NCI-H1105 (cell line): ENCODE measurements around the gene CEP170B.

ENCODE experiments used
- DNase-seq: peaks from one replicate; lab custom pipeline; 2025; lab: John Stamatoyannopoulos, UW

The CEP170B gene

DNA sequence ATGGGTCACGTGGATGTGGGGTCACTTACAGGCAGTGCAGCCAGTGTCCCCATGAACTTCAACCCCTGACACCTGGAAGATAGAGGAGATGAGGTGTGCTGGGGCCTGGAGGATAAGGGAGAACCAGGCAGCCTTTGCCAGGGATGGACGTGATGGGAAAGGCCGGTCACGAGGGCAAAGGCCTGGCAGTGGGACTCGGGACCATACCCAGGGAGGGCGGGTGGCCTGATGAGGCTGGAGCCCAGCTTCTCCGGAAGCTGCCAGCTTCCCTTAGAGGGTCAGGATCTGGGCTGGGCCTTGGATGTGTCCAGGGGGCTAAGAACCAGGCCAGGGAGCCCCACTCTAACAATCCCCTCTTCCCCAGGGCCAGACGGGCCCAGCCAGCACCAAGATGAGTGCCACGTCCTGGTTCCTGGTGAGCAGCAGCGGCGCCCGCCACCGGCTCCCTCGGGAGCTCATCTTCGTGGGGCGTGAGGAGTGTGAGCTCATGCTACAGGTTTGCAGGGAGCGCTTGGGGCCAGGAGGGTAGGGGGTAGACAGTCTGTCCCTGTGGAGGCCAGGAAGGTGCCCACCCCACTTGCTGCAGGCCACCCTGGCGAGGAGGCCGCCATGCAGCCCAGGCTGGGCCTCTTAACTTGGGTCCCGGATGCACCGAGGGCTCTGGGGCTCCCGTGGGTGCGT is 3.1 kb downstream of the CEP170B start:
- no peak for DNase-seq

DNA sequence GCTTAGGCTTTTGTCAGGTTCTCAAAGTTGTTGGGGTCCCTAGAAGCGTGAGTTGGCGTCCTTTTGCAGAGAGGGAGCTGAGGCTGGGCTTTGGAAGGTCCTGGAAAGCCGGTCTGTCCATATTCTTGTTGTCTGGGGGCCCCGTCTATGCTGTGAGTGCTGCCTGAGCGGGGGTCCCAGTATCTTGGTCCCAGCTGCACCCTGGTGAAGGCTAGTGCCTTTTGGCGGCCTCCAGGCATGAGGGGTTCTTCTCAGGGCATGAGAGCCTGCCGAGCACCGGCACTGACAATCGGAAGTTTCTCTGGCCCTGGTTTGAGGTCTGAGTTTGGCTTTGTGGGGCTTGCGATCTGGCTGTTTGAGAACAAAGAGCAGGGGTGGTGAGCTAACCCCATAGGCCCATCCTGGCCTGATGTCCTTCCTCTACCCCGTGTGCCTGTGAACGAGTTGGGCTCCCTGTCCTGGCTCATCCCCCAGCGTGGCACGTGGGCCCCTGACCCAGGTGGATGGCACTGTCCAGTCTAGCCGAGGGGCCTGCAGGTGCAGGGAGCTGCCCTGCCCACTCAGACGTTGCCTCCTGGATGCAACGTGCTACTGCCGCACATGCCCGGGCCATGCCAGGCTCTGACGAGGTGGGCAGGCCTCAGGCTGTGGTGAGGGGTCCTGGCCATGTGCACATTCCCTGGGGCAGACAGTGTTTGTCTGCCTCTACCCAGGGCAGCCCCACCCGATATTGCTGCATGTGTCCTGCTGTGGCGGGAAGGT is 3.9 kb downstream of the CEP170B start:
- no peak for DNase-seq

DNA sequence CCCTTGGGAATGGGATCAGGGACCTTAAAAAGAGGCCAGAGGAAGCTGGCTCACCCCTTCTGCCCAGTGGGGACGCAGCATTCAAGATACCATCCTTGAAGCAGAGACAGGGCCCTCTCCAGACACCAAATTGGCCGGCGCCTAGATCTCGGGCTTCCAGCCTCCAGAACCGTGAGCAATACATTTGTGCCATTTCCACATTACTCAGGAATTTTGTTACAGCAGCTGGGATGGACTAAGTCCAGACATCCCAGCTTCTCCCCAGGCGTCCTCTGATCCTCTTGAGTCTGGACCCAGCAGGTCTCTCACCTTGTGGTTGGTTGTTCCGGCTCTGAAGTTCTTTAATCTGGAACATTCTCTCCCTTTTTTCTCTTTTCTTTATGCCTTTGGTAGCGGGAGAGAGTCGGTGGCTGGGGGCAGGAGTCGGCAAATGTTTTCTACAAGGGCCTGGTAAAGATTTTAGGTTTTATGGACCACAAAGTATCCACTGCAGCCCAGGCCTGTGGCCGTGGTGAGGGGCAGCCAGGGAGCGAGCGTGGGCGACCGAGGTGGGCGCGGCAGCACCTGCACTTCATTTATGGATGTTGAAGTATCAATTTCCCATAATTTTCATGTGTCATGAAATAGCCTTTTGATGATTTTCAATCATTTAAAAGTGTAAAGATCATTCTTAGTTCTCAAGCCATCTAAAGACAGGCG is 4.8 kb downstream of the CEP170B start:
- DNase-seq = no peak

DNA sequence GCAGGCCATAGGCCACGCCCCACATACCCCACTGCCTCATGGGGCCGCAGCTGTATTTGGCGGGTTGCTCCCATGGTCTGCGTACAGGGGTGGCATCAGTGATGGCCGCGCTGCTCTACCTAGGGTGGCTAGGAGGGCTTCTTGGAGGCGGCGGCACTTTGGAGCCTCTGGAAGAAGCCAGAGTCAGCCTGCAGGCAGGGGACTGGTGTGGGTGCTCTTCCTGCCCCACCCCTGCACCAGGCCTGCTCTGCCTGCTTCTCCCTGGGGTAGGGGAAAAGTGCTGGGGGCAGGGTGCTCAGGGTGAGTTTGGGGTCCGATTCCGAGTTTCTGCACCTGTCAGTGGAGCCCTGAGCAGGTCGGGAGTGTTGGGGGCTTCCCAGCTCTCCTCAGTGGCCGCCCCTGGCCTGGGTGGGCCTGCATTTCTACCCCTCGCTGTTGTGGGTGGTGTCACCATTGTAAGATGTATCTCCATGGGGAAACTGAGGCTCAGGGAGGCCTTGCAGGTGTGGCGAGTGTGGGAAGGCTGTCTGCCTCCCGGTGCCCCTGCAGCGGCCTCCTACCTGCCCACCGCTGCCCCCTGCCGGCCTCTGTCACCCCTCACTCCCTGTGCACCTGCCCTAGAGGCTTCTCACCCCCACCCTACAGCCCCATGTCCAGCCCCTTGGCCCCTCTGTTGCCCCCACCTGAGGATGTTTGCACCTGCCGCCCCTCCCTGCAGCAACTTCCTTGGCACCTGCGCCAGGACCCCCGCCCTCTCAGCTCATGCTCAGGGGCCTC is 5.5 kb downstream of the CEP170B start:
- no peak for DNase-seq

DNA sequence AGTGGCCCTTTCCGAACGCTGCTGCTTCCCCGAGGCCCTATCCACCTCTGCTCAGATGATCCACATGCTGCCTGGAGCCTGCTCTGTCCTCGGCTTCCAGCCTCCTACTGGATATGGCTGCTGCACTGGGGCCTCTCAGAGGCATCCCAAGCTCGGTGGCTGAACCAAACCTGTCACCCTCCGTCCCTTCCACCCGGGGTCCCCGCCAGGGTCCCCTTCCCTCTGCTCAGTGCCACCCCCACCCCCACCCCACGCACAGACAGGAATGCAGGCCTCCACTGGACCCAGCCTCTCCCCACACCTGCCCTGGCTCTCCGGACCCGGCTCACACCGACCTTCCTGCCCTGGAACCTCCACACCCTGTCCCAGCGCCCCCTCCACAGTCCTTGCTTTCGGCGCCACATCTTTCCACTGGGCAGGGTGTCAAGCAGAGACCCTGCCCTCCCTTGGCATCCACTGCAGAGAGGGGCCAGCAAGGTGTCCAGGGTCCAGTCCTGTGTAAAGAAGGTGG is 6.1 kb downstream of the CEP170B start:
- DNase-seq = no peak

DNA sequence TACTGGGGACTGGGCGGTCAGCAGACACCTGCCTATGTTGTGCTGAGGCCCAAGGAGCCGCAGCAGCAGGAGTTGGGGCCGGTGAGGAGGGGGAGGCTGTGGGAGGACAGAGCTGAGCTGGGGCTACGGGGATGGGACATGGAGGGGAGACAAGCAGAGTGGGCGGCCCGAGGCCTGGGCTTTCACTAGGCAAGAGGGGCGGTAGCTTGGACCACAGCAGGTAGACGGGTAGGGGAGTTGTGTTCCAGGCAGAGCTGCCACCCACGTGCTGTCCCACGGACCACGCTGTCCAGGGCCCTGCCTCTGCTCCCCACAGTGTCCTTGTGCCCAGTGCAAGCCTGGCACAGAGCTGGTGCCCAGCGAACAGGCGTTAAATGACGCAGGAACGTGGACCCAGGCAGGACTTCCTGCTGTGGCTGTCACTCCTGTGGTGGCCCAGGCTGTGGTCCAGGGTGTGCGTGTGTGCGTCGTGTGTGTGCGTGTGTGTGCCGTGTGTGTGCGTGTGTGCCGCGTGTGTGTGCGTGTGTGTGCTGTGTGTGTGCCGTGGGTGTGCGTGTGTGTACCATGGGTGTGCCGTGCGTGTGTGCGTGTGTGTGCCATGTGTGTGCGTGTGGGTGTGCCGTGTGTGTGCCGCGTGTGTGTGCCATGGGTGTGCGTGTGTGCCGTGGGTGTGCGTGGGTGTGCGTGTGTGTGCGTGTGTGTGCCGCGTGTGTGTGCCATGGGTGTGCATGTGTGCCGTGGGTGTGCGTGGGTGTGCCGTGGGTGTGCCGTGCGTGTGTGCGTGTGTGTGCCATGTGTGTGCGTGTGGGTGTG is 6.8 kb downstream of the CEP170B start:
- DNase-seq = no peak

DNA sequence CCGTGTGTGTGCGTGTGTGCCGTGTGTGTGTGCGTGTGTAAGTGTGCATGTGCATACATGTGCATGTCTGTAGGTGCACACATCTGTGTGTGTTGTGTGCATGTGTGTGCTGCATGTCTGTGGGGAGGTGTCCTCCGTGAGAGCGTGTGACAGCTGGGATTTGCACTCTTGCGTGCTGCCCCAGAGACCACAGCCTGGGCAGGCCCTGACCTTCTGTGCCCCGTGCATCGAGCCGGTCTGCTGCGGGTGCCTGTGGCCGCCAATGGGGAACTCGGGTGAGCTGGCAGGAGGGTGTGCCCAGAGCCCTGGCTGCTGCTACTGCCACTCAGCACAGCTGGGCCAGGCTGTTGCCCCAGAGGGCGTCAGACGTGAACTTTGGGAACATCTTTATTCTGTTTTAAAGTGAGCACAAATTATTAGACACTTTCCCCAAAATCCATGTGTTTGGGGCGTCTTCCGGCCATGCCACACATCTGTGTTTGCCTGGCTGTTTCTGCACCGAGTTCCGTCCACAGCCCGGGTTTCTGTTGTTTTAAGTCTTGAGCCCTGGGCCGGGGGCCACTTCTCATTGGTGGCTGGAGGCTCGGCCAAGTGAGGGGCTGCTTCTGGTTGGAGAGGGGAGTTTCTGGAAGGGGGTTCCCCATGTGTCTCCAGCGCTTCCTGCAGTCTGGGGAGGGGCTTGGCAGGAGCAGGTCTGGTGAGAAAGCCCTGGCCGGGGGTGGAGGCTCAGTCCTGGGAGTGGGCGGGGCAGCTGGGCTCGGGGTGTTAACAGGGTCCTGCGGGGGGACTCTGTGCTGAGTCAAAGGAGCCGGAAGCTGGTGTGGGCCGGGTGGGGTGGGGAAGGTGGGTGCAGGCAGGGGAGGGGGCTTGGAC is 7.6 kb downstream of the CEP170B start:
- DNase-seq = no peak

DNA sequence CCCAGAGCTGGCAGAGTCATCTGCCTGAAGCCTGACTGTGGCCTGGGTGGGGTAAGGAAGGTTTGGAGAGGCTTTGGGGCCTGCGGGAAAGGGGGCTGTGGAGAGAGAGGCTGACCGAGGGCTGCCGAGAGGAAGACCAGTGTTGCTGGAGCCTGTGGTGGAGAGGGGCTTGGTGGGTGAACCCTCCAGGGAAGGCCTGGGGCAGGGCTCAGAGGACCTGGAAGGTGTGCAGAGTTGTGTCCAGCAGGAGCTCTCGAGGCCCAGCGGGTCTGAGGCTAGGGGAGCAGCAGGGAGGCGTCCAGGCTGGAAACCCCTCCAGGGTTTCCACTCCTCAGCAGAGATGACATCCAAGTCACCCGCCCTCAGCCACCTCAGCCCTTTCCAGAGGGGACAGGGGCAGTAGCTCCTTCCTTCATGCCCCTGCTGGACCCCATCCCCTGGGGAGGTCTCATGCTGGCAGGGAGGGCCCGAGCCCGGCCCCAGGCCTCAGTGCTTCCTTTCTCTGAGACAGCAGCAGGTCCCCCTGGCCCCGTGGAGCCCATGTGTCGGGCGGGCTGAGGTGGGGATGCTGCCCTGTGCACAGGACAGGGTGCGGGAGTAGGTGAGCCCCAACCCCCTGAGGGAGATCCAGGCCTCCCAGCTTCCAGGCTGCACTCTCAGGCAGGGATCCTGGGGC is 8.4 kb downstream of the CEP170B start:
- DNase-seq = no peak

- DNase-seq = no peak
These were observed 9.1 kb downstream of the CEP170B start for GRCh38 chr14:104874110-104874531.

GRCh38 chr14:104874571-104875411 is 9.7 kb downstream of the CEP170B start:
- DNase-seq = no peak

DNA sequence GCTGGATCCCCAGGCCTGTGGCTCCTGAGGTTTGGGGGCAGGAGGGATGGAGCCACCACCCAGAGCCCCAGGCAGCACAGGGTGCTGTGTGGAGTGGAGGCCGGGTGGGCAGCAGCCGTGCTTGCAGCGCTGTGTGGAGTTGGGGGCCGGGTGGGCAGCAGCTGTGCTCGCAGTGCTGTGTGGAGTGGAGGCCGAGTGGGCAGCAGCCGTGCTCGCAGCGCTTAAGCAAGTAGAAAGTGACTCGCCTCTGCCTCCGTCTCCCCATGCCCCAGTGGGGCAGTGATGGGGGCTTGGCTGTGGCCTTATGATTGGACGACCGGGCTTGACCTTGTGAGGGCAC is 10.3 kb downstream of the CEP170B start:
- DNase-seq = no peak

GRCh38 chr14:104875811-104876210 is 10.7 kb downstream of the CEP170B start:
- DNase-seq = no peak

- no peak for DNase-seq
These were observed 11.2 kb downstream of the CEP170B start for GRCh38 chr14:104876251-104876699.

GRCh38 chr14:104877066-104877805 is 12.2 kb downstream of the CEP170B start:
- DNase-seq = no peak

DNA sequence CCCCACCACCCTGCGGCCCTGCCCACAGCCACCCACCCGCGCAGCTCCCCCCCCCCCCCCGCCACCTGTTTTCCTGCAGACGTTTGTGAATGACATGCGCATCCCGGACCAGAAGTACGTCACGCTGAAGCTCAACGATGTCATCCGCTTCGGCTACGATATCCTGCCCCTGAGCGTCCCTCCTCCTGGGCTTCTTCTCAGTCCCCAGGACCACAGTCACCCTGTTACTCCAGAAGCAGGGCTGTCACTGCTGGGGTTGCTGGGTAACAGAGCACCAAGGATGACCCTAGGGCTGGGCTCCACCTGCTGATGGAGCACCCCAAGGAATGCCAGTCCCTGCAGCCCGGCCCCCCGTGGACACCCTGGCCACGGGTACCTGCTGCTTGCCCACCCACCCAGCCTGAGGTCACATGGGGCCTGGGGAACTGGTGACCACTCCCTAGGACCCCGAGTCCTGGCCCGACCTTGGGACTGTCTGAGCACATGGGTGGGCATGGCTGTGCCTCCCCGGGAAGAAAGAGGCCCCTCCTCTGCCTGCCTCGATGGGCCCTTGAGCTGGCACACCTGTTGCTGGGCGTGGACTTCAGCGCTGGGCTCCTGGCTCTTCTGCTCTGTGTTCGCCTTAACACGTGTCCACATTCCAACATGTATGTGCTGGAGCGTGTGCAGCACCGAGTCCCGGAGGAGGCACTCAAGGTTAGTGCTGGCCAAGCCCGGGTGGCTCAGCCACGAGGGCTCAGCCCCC is 12.9 kb downstream of the CEP170B start:
- DNase-seq = no peak

- no peak for DNase-seq
These were observed 13.5 kb downstream of the CEP170B start for GRCh38 chr14:104878582-104878981.
